GM12865 (cell line): Measurements from ENCODE around the gene CYB5R2.
A peak's percentile ranks its signal among the peaks of the same experiment; 100 is the strongest.

Source experiments
- DNase-seq: peaks from one replicate; pipeline ENCODE4 v3.0.0; 2010; ENCODE audit warnings: low read depth
- H3K4me3 ChIP-seq: 2 replicates; pipeline ENCODE4 v1.5.1; 2011; ENCODE audit warnings: mild to moderate bottlenecking, low read depth, low read length, control low read depth
- TF ChIP-seq, protein P1 (sequence below): IDR thresholded peaks from 2 replicates; pipeline ENCODE4 v1.5.1; 2011; ENCODE audit warnings: low read length, control low read depth, low read depth, inconsistent platforms; ENCODE audit not compliant: insufficient read depth; ENCODE audit errors: missing control alignments

The CYB5R2 gene

DNA sequence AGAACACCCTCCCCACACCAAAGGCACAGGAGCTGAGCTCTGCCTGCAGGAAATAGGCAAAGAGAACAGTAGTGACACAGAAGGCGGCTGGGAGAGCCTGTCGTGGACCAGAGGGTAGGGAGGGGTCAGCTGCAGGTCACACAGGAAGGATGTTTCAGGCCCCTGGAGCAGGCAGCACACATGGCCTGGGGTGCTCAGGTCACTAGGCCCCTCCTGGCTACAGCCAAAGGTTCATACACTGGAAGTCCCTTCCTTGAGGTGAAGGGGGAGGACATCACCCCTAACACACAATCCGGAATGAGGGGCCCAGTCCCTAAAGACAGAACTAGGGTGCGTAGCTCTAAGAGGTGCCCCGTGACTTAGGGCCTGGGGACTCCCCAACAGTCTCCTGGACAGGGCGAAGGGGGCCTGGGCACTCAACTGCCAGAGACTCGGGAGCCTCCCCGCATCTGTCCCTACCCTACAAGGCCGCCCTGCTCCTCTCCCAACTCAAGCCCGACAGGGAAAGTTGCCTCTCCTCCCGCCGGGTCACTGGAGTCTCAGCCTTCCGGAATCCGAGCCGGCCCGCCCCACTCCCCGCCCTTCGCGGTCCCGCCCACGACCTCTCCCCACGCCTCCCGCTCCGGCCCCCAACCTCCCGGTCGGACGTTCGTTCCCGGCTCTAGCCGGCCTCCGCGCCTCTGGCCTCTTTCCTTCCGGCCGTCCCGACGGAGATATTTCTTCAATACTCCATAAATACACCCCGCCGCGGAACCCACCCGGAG, at the start of gene CYB5R2:
TSS of gene CYB5R2 (minus strand) at position 541 of the 764 bp plus-strand sequence. CDS start 675 bp downstream, outside the sequence.
- peak; percentile 54 for DNase-seq
- TF ChIP-seq, protein P1, sequence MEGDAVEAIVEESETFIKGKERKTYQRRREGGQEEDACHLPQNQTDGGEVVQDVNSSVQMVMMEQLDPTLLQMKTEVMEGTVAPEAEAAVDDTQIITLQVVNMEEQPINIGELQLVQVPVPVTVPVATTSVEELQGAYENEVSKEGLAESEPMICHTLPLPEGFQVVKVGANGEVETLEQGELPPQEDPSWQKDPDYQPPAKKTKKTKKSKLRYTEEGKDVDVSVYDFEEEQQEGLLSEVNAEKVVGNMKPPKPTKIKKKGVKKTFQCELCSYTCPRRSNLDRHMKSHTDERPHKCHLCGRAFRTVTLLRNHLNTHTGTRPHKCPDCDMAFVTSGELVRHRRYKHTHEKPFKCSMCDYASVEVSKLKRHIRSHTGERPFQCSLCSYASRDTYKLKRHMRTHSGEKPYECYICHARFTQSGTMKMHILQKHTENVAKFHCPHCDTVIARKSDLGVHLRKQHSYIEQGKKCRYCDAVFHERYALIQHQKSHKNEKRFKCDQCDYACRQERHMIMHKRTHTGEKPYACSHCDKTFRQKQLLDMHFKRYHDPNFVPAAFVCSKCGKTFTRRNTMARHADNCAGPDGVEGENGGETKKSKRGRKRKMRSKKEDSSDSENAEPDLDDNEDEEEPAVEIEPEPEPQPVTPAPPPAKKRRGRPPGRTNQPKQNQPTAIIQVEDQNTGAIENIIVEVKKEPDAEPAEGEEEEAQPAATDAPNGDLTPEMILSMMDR: no peak
- peak within 1 kb of the TSS; percentile 57 for H3K4me3 ChIP-seq

DNA sequence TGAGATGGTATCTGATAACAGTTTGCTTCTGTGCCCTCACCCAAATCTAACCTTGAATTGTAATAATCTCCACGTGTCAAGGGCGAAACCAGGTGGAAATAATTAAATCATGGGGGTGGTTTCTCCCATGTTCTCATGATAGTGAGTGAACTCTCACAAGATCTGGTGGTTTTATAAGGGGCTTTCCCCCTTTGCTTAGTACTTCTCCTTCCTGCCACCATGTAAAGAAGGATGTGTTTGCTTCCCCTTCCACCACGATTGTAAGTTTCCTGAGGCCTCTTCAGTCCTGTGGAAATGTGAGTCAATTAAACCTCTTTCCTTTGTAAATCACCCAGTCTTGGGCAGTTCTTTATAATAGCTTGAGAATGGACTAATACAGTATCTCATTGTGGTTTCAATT, 41.5 kb upstream of the CYB5R2 start:
- TF ChIP-seq, protein P1: no peak
- DNase-seq: no peak
- no peak overlapping the region for H3K4me3 ChIP-seq

DNA sequence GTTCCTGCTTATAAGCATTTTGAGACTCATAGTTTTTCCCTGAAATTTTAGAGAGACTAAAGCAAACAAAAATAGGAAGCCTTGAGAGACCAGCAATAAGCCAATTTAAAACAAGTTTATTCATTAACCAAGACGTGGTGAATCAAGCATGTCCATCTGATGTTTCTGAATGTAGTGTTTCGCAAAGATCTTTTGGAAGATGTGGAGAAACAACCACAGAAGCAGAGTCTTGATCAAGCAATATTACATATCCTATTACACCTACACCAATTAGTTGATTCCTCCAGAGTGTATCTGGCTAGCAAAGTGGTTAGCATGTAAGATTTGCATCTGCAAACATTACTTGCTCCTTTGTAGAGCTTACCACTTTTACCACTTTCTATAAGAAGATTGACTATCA, 33.1 kb upstream of the CYB5R2 start, which contains the start of gene OVCH2:
TSS of gene OVCH2 (minus strand) at position 101 of the 400 bp plus-strand sequence. CDS start at position 18, 83 bp downstream.
- no peak within 1 kb of the TSS for H3K4me3 ChIP-seq
- TF ChIP-seq, protein P1: no peak
- no peak for DNase-seq

DNA sequence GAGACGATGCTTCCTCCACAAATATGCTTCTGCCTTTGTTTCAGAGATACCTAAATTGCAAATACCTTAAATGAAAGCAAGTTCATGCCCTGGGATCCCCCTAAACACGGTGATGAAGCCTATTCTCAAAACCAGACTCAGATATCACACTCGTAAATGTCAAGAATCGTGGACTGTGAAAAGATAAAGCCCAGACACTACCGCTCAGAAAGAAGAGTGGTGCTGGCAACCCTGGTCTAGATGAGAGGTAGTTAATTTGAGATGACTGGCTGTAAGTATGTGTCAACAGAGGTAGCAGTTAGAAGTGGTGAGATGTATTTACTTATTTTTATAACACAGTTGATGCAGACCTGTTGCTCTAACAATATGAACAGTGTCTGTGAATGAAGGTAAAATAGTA, 30.4 kb upstream of the CYB5R2 start:
- H3K4me3 ChIP-seq: no peak overlapping the region
- no peak for DNase-seq
- TF ChIP-seq, protein P1: no peak

DNA sequence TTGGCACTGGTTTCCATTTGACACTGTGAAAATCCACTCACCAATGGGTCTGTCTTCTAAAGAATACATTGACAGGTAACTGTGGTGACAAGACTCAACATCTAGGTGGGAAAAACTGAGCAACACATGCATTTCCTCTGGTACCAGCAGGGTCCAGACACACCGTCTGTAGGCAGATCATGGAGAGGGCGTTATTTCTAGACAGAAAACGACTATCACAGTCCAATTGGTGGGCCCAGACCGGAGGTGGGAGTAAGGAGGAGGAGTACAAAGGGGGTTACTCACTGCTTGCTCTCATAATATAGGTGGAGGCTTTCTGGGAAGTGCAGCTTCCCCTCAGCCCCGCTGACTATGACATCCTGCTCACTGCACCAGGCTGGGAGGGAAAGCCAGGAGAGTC, 23.1 kb upstream of the CYB5R2 start:
- DNase-seq: no peak

DNA sequence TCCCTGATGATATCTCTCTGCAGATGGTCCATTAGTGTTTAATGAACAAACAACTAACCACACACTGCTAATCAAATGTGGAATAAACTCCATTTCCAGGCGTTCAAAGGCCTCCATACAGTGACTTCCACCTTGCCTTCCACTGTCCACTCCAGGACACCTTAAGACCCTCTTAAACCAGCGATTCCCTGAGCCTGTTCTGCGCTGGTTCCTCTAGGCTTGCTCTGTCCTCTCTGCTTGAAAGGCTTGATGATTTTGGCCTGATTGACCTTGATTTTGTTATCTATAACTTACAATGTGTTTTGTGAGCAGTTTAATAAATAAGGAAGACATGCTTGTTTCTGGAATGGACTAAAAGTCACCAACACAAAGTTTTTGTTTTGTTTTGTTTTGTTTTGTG, 20.9 kb upstream of the CYB5R2 start:
- H3K4me3 ChIP-seq: peak overlapping the region; percentile 27
- DNase-seq: no peak
- TF ChIP-seq, protein P1: no peak

More for the DNA sequence above, 23.1 kb upstream of the CYB5R2 start:
- TF ChIP-seq, protein P1: no peak
- H3K4me3 ChIP-seq: no peak overlapping the region
